GM18499 (cell line): ENCODE results near the gene CAMK1D.
"Not testable (repeated sequence)": the region's sequence is repeated elsewhere in the genome, so short reads cannot be mapped to it uniquely, and the experiment has no call there.

Experiments
- ATAC-seq: cut with Tn5 transposase; IDR thresholded peaks from one replicate; pipeline ENCODE4 v1.9.1; 2021; ENCODE audit warnings: moderate number of reproducible peaks; ENCODE audit not compliant: insufficient read depth, unreplicated experiment

The CAMK1D gene

DNA sequence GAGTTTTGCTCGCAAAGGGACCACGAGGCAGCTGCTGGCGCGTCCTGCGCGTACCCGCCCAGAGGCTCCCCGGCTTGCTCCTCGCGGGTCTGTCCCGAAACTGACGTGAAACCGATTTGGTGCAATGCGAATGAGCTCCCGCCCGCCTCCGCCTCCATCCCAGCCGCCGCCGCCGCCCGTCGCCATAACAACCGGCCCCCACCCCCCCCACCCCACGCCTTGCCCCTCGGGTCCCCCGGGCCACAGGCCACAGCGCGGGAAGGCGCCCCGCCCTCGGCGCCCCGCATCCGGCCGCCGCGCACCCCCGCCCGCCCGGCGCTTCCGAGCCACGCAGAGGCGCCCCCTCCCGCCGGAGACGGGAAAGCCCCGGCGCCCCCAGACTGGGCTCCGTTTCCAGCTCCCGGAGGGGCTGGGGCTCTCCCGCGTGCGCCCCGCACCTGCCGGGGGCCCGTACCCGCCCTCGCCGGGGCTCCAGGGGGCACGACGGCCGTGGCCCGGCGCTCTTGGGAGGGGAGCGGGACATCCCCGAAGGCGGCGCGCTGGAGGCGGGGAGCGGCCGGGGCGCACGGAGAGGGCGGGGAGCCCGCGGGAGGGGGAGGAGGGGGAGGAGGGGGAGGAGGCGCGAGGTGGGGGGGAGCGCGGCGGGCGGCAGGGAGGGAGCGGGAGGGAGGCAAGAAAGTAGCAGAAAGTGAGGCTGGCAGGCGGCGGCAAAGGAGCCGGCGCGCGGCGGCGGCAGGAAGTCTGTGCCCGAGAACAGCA lies at the start of gene CAMK1D:
CAMK1D (plus strand) TSS at position 678 of the 759 bp plus-strand sequence.
- no peak for ATAC-seq

DNA sequence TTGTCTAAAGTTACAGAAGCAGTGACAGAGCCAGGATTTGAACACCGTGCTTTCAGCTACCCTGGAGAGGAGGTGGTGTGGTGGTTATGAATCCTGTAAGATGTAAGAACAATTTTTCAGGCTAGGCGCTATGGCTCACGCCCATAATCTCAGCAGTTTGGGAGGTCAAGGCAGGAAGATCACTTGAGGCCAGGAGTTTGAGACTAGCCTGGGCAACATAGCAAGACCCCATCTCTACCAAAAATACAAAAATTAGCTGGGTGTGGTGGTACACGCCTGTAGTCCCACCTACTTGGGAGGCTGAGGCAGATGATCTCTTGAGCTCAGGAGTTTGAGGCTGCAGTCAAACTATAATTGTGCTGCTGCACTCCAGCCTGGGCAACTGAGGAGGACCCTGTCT lies 48.3 kb upstream of the CAMK1D start:
- not testable (repeated sequence) for ATAC-seq

DNA sequence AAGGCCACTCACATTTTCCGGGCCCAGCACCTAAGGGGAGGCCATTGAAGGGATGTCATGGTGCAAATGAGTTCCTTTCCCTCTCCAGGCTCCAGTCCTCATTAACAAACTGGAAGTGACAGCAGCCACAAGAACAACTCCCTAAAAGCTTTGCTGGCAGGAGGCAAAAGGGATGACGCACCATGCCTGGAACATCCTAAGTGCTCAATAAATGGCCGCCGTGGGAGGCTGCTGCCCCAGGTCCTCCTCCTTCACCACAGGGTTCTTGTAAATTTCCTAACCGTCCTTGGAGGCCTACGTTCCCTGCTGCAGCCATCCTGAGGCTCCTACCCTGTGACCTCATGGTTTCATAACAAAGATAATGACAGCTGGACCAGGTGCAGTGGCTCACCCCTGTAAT lies 41.3 kb upstream of the CAMK1D start:
- no peak for ATAC-seq

DNA sequence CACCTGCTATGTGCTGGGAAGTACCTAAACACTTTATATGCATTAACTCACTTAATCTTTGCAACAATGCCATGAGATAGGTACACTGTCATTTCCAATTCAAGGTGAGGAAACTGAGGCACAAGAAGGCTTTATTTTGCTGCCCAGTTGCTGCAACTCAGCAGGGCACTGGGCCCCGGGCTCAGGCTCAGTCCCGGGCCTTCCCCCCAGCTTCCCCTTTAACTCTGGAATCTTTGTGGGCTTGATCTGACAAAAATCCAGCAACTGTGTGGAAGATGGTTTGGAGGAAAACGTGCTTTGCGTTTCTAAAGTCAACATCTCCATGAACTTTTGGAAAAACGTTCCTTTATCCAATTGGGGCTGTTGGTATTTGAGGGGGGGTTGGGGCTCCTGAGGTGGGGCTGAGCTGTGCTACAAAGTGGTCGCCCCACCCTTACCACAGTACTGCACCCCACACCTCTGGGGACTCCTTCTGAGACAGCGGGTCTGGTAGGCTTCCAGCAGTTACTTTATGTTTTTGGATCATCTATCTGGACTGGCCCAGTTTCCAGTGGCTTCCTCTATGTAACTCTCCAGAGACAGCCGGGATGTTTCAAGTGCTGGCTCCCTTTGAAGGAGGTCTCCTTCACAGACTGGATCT lies 40.5 kb upstream of the CAMK1D start:
- ATAC-seq = no peak

DNA sequence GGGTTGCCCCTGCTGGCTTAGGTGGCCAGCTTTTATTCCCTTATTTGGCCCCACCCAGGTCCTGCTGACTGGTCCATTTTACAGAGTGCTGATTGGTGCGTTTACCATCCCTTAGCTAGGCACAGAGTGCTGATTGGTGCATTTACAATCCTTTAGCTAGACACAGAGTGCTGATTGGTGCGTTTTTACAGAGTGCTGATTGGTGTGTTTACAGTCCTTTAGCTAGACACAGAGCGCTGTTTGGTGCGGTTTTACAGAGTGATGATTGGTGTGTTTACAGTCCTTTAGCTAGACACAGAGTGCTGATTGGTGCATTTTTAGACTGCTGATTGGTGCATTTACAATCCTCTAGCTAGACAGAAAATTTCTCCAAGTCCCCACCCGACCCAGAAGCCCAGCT lies 39.6 kb upstream of the CAMK1D start:
- ATAC-seq = not testable (repeated sequence)

DNA sequence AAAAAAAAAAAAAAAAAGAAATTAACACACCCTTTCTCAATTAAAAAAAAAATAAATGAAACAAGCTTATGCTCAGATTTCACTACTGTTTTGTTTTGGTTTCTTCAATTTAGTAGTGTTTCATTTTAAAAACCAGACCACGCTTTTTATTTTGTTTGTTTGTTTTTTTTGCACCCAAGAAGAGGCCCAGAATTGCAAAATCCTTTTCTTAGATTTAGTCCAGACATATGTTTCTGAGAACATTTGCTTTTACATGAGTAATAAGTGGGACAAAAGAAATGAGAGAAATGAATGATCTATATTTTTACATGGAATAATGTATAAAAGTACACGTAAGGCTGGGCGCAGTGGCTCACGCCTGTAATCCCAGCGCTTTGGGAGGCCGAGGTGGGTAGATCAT lies 34.5 kb upstream of the CAMK1D start:
- no peak for ATAC-seq

DNA sequence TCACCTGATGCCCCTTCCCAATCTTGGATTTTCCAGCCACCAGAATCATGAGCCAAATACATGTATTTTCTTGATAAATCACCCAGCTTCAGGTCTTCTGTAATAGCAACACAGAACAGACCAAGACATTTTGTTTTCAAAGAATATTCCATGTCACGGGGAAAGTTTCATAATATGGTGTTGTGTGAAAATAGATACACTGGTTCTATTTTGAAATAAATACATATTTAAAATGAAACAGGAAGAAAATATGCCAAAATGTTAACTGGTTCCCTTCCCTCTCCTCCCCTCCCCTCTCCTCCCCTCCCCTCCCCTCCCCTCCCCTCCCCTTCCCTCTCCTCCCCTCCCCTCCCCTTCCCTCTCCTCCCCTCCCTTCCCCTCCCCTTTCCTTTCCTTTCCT lies 30.3 kb upstream of the CAMK1D start:
- ATAC-seq = no peak

DNA sequence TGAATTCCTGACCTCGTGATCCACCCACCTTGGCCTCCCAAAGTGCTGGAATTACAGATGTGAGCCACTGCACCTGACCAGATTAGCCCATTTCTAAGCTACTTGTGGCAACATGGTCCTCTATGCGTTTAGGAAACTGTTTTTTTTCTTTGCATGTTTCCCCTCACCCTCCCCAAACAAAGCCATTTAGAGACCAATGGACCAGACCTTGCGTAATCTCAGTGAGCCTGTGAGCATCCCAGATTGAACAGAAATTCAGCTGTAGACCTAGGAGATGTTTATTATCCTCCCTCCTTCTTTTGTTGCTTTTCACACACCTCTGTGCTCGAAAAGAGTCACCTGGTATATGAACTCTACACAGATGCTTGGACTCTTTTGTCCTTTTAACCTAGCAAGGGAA lies 28.5 kb upstream of the CAMK1D start:
- no peak for ATAC-seq

DNA sequence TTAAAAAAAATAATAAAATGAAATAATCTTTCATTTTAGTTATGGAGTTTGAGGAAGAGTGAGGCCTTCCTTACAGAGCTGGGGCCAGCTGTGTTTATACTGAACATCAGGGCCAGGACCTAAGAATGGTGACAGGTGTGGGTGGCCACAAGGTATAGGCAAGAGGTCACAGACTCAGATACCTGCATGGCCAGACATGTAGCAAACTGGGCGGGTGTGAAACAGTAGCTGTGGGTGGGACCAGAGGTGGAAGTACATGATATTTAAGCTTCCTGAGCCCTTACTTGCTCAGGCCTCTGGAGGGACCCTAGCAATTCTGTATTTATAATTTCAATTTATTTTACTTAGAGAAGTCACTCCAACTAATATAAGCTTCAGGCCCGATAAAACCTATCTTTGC lies 27.7 kb upstream of the CAMK1D start:
- no peak for ATAC-seq

DNA sequence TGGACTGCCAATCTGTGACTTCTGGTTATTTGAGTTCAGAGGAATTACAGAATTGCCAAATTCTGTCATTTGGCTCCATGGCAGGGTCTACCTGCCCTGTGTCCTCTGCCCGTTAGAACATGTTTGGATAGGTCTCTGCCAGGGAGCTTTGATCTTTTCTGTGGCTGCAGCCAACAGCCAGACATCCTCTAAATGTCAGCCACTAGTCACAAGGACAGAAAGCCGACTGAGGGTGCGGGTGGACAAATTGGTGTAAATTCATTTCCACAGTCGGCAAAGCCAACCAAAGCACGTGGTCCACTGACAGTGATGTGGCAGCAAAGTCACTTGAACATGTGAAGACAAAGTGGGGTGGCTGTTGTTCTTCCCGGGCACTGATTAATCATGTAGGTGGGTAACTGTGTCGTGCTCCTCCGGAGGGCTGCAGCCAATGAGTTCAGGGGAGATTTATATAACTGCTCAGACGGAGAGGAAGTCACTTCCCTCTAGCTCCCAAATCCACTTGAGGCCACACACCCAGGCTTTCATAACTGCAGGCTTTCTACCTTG lies 26.7 kb upstream of the CAMK1D start:
- no peak for ATAC-seq

DNA sequence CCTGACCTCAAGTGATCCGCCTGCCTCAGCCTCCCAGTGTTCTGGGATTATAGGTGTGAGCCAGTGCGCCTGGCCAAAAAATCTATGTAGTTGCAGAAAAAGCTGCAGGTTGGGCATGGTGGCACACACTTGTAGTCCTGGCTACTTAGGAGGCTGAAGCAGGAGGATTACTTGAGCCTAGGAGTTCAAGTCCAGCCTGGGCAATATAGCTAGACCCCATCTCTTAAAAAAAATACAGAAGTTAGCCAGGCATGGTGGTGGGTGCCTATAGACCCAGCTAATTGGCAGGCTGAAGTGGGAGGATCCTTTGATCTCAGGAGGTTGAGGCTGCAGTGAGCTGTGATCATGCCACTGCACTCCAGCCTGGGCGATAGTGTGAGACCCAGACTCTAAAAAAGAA lies 24.8 kb upstream of the CAMK1D start:
- ATAC-seq = no peak

DNA sequence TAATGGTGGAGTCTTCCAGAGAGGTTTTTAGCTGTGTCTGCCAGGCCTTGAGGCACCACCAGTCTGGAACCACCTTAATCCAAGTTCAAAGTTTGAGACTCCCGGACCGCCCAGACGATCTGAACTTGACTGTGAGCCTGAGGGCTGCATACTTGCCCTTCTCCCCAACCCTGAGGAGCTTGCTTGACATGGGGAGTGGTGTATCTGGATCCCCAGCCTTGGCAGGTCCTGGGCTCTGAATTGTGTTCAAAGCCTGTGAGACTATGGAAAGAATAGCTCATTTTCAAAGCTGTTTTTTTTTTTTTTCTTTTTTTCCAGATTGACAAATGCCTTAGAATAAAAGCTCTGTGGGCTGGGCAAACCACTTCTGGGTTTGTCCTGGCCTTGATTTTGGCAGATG lies 22.3 kb upstream of the CAMK1D start:
- ATAC-seq = no peak

DNA sequence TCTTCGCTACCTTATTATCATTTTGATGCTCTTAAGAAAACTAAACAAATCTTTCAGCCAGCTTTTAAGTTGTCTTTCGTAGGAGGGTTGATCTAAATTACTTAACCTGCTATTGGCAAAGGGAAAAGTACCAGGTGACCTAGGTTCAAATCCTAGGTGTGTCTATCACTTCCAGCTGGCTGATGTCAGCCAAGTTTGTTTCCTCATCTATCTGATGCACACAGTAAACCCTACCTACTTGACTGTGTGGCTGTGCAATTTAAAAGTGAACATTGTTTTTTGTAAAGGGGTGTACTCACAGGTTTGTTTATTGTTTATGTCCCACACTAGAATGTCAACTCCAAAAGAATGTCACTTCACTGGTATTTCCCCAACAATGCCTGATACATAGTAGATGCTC lies 21.9 kb upstream of the CAMK1D start:
- no peak for ATAC-seq

DNA sequence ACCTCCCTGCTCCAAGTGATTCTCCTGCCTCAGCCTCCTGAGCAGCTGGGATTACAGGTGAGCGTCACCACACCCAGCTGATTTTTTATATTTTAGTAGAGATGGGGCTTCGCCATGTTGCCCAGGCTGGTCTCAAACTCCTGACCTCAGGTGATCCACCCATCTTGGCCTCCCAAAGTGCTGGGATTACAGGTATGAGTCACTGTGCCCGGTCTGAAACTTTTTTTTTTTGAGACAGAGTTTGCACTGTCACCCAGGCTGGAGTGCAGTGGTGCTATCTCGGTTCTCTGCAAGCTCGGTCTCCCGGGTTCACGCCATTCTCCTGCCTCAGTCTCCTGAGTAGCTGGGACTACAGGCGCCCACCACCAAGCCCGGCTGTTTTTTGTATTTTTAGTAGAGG lies 21.0 kb upstream of the CAMK1D start:
- ATAC-seq = not testable (repeated sequence)

DNA sequence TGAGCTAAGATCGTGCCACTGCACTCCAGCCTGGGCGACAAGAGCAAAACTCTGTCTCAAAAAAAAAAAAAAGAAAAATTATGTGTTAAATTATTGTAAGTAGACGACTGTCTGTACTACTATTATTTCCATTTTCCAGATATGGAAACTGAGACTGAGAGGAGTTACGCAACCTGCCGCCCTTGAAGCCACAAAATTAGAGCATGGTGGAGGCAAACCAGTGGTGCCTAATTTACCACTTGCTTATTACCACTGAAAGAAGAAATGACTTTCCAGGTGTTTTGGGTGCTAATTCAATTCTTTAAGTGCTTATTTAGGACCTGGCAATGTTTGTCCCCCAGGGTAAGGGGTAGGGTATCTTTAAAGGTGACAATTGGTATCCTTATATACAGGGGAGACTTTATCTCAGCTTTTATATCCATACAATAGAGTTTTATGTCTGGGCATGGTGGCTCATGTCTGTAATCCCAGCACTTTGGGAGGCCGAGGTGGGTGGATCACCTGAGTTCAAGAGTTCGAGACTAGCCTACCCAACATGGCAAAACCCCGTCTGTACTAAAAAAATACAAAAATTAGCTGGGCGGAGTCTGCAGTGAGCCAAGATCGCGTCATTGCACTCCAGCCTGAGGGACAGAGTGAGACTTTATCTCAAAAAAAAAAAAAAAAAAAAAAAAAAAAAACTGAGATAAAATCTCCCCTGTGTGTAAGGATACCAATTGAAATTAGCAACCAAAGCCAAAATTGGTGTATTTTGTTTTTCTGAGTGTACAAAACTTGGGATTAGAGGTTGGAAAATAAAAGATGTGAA lies 16.6 kb upstream of the CAMK1D start:
- no peak for ATAC-seq

DNA sequence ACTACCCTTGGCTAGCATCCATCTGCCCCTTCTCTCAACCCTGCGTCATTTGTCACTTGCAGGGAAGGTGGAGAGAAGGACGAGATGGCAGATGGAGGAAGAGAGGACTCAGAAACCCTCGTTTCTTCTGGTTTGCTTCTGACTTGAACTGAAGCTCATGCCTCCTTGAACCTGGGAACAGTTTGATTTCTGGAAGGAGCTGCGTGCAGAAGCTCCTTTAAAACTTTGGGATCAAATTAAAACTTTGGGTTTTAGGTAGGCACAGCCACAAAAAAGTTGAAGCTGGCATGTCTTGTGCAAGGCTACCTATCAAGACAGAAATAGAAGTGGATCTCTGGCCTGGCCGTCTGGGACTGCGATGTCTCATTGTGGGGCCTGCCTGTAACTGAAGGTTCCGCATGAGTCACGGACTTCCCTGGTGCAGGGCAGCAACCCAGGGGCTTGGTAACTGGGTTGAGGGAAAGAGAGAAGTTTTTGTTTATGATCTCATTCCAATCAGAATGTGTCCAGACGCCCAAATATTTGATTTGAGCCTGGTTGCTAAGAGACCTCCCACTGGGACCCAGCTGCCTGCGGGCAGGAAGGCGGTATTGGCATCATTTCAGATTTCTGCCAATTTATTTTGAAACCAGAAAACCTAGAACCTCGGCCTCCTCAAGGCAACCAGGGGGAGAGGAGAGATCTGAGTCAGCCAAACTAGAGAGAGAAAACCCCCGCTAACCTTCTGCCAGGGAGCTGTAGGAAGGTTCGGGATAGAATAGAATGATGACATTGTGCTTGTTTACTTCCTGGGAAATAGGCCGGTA lies 15.8 kb upstream of the CAMK1D start:
- no peak for ATAC-seq

DNA sequence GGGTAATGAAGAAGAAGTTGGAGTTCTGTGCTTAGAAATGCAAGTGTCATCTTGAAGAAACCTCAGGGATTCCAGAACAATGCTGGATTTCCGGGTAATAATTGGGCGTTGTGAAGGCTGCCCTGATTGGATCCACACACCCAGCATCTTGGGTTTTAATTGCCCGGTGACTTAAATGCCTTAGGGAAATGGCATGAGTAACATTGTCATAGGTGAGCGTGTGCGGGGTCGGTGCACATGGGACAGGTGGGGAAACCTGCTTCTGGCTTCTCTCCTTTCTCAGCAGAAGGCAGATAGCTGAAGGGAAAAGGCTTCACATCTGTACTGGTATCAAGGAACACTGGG lies 15.2 kb upstream of the CAMK1D start:
- ATAC-seq = no peak

DNA sequence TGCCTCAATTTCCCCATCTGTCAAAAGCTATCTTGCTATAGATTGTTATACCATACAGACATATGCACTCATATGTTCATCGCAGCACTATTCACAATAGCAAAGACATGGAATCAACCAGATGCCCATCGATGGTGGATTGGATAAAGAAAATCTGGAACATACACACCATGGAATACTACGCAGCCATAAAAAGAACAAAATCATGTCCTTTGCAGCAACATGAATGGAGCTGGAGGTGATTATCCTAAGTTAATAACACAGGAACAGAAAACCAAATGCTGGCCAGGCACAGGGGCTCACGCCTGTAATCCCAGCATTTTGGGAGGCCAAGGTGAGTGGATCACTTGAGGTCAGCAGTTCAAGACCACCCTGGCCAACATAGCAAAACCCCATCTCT lies 14.2 kb upstream of the CAMK1D start:
- not testable (repeated sequence) for ATAC-seq

DNA sequence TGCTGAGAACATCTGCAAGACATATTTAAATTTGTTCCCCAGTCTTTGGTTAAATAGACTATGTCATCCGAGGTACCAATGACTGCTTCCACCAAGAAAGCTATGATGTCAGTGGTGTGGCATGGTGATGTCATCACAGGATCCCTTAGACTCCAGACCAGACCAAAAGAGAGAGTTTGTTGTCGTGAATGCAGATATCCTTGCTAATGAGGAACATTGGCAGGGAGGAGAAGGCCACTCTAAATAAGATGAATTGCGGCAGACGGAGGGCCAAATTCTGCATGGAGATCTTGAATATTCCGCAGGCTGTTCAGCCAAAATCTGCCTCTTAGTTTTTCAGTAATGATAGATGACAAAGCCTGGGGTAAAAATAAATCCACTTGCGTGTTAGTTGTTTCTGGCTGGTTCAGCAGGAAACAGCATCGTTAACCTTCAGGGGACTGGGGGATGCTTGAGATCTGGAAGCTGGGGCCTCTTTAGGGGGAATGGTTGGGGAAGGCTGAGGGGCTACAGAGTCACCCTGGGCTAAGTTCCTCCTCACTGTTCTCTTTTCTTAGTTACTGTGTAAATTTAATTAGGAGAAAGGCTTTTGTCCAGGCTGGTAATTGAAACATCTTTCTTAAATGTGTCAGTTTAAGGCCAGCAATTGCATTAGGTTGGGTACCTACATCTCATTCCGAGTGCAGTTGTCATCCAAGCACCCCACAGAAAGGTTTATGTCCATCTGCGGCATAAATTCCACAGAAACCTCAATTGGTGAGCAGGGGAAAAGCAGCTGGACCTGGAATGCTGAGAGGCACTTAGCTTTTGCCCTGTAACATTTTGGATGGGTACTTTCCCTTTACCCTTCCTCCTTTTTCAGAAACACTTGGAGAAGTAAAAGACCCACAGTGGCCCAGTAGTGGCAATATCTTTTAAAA lies 11.6 kb upstream of the CAMK1D start:
- no peak for ATAC-seq
